Natural killer cell (primary cell): ENCODE measurements around the gene PRR12. TPM values are rescaled to one million over a fixed set of nuclear protein-coding genes. Genes with fewer than 3 reads are reported as not detected.

Source experiments
- ATAC-seq, 3 donors: fragments of 150-1000 bp in 2 of 3; fragments of 200-7000 bp in 1 of 3; cut with Tn5 transposase; 1 replicate in 1 of 3; 2 replicates in 2 of 3; pipeline ENCODE4 v1.10.0; 2021; ENCODE audit warnings: mild to moderate bottlenecking in 2 of 3, moderate library complexity in 2 of 3
- DNase-seq, 2 donors: peaks; one replicate each; pipeline versions ENCODE4 v3.0.0 to v3.0.0-alpha.2; 2013 to 2021; ENCODE audit warnings: mixed read lengths in 1 of 2
- H3K27ac ChIP-seq: one replicate; pipeline ENCODE4 v1.5.1; 2013; ENCODE audit warnings: mild to moderate bottlenecking, low read length
- H3K27me3 ChIP-seq: one replicate; pipeline ENCODE4 v1.6.1; 2013; ENCODE audit warnings: low read length; ENCODE audit not compliant: control insufficient read depth, insufficient read depth
- H3K36me3 ChIP-seq: one replicate; pipeline ENCODE4 v1.6.1; 2013; ENCODE audit warnings: low read length; ENCODE audit not compliant: control insufficient read depth, insufficient read depth
- H3K4me1 ChIP-seq: one replicate; pipeline ENCODE4 v1.6.1; 2013; ENCODE audit warnings: low read length; ENCODE audit not compliant: control insufficient read depth, insufficient read depth
- H3K4me3 ChIP-seq: one replicate; pipeline ENCODE4 v1.5.1; 2013; ENCODE audit warnings: low read length
- H3K9me3 ChIP-seq: one replicate; pipeline ENCODE4 v1.6.1; 2013; ENCODE audit warnings: low read length; ENCODE audit not compliant: control insufficient read depth, insufficient read depth
- H3K27ac Mint-ChIP-seq, 2 donors: one replicate each; pipeline ENCODE4 v1.8.0; 2022; ENCODE audit warnings: mild to moderate bottlenecking in 2 of 2, mixed read lengths in 2 of 2, moderate library complexity in 1 of 2
- H3K27me3 Mint-ChIP-seq, 2 donors: one replicate each; pipeline ENCODE4 v1.8.0; 2022; ENCODE audit warnings: low read depth in 2 of 2, mixed read lengths in 2 of 2
- H3K36me3 Mint-ChIP-seq: one replicate; pipeline ENCODE4 v1.8.0; 2022; ENCODE audit warnings: mixed read lengths
- H3K4me1 Mint-ChIP-seq, 2 donors: one replicate each; pipeline ENCODE4 v1.8.0; 2022; ENCODE audit warnings: mixed read lengths in 2 of 2
- H3K4me3 Mint-ChIP-seq: one replicate; pipeline ENCODE4 v1.8.0; 2022; ENCODE audit warnings: mild to moderate bottlenecking, moderate library complexity, mixed read lengths
- H3K9me3 Mint-ChIP-seq, 2 donors: one replicate each; pipeline ENCODE4 v1.8.0; 2022; ENCODE audit warnings: mixed read lengths in 2 of 2
- CTCF ChIP-seq: fragments of 200-600 bp; IDR thresholded peaks from one replicate; pipeline ENCODE4 v1.8.0; 2022; ENCODE audit warnings: antibody characterized with exemption
- WGBS: methylation state at CpG from one replicate; pipeline ENCODE4 v1.1.7; 2013; ENCODE audit warnings: missing lambda C conversion rate; ENCODE audit not compliant: insufficient coverage; 5-methylcytosine and 5-hydroxymethylcytosine counted together
- intact Hi-C: fragments of 100-400 bp; cut with micrococcal nuclease; formaldehyde crosslinking; loops from one replicate; pipeline ENCODE4 v1.14.2; 2022
- total RNA-seq, 4 donors: library from RNA; stranded (reverse); fragments of 120-200 nt in 1 of 4; gene quantifications; one replicate each; pipeline versions ENCODE4 v1.2.3 to v1.2.4, GENCODE V29; 2013 to 2022

Gene PRR12
- total RNA-seq, 3 donors from 2014 or later (not counting 1 experiment from before 2014, with no cell fraction given): 51.1 to 62.1 (median 56.0) TPM

- Histone ChIP-seq H3K36me3 (no peaks in the 10 kb centered on the region), H3K4me3 (no peak overlapping the region), H3K9me3 (no peaks in the 10 kb centered on the region), H3K4me1 (peaks cover 23% of the 10 kb centered on the region), H3K27me3 (no peaks in the 10 kb centered on the region), H3K27ac (no peak overlapping the region)
- 97% methylated on average over 3 of the region's 3 CpGs for WGBS
- TF ChIP-seq CTCF: no peak
- no peaks in the 10 kb centered on the region for H3K9me3 Mint-ChIP-seq
- peaks cover 30 to 39% of the 10 kb centered on the region in 2 donors for H3K4me1 Mint-ChIP-seq
- H3K36me3 Mint-ChIP-seq: no peaks in the 10 kb centered on the region
- ATAC-seq: no peak
- no peaks in the 10 kb centered on the region for H3K27me3 Mint-ChIP-seq
- H3K27ac Mint-ChIP-seq: no peak overlapping the region
- DNase-seq: no peak
- no peak overlapping the region for H3K4me3 Mint-ChIP-seq
- intact Hi-C loops: no loop called here
Measured at GRCh38 chr19:49669516-49669915, 78.5 kb downstream of the PRR12 start.

- Mint-ChIP-seq H3K27me3 (no peaks in the 10 kb centered on the region), H3K27ac (peak overlapping the region in 1 of 2 donors; percentile 79), H3K36me3 (no peaks in the 10 kb centered on the region), H3K4me1 (peaks cover 20 to 29% of the 10 kb centered on the region in 2 donors), H3K9me3 (no peaks in the 10 kb centered on the region), H3K4me3 (peak overlapping the region; percentile 30)
- intact Hi-C loops: no loop called here
- peak; percentile 87 for TF ChIP-seq CTCF
- Histone ChIP-seq H3K27ac (no peak overlapping the region), H3K27me3 (no peaks in the 10 kb centered on the region), H3K36me3 (no peaks in the 10 kb centered on the region), H3K4me1 (peaks cover 18% of the 10 kb centered on the region), H3K4me3 (no peak overlapping the region), H3K9me3 (no peaks in the 10 kb centered on the region)
- WGBS: 39% methylated on average over 28 of the region's 28 CpGs
- ATAC-seq: no peak
- peak; percentile 70 to 86 for DNase-seq
Measured at GRCh38 chr19:49672131-49672919, 81.3 kb downstream of the PRR12 start.

Other genes starting within 250 kb of the PRR12 start
- gene TEAD2, start 228.8 kb upstream of the PRR12 start, total RNA-seq: not detected
- not detected for gene DKKL1, start 227.3 kb upstream of the PRR12 start, total RNA-seq
- gene KASH5, start 202.9 kb upstream of the PRR12 start, total RNA-seq: under 1 TPM in 2 of 3 donors, not detected in 1; 0.73 to 0.80 TPM
- not detected for gene PTH2, start 167.7 kb upstream of the PRR12 start, total RNA-seq
- gene GFY, start 165.8 kb upstream of the PRR12 start, total RNA-seq: not detected
- gene SLC17A7, start 149.7 kb upstream of the PRR12 start, total RNA-seq: not detected
- gene PIH1D1, start 139.4 kb upstream of the PRR12 start, total RNA-seq: 100 to 1,000 TPM; 112 to 149 (median 138) TPM
- gene ALDH16A1, start 138.0 kb upstream of the PRR12 start, total RNA-seq: 10 to 100 TPM; 39.9 to 43.2 (median 41.4) TPM
- 10 to 100 TPM; 44.7 to 65.7 (median 64.8) TPM for gene FLT3LG, start 117.0 kb upstream of the PRR12 start, total RNA-seq
- gene RPL13A, start 103.6 kb upstream of the PRR12 start, total RNA-seq: 1,000 to 10,000 TPM; 1,881 to 2,284 (median 2,283) TPM
- 1,000 to 10,000 TPM; 1,427 to 1,714 (median 1,549) TPM for gene RPS11, start 94.7 kb upstream of the PRR12 start, total RNA-seq
- gene FCGRT, start 78.5 kb upstream of the PRR12 start, total RNA-seq: 10 to 100 TPM; 13.5 to 39.2 (median 19.9) TPM
- gene RCN3, start 63.2 kb upstream of the PRR12 start, total RNA-seq: 1 to 10 TPM; 2.4 to 4.7 (median 3.0) TPM
- 10 to 100 TPM; 46.7 to 63.6 (median 59.8) TPM for gene NOSIP, start 10.6 kb upstream of the PRR12 start, total RNA-seq
- under 1 TPM in 2 of 3 donors, not detected in 1; 0.39 to 0.56 TPM for gene PRRG2, start 9.9 kb upstream of the PRR12 start, total RNA-seq
- gene RRAS, start 49.0 kb downstream of the PRR12 start, total RNA-seq: 1 to 10 TPM; 2.0 to 7.7 (median 5.9) TPM
- gene SCAF1, start 51.0 kb downstream of the PRR12 start, total RNA-seq: 10 to 100 TPM; 38.9 to 46.2 (median 44.9) TPM
- 100 to 1,000 TPM; 176 to 184 (median 179) TPM for gene IRF3, start 74.7 kb downstream of the PRR12 start, total RNA-seq
- gene BCL2L12, start 74.8 kb downstream of the PRR12 start, total RNA-seq: 10 to 100 TPM; 15.6 to 34.6 (median 22.3) TPM
- 10 to 100 TPM; 77.0 to 92.5 (median 78.2) TPM for gene PRMT1, start 86.1 kb downstream of the PRR12 start, total RNA-seq
- 1 to 10 TPM; 2.3 to 2.9 (median 2.4) TPM for gene ADM5, start 98.4 kb downstream of the PRR12 start, total RNA-seq
- under 1 TPM; 0.34 to 0.78 (median 0.73) TPM for gene CPT1C, start 99.9 kb downstream of the PRR12 start, total RNA-seq
- gene TSKS, start 172.1 kb downstream of the PRR12 start, total RNA-seq: 1 to 10 TPM in 2 of 3 donors, under 1 TPM in 1; 0.35 to 2.4 (median 1.7) TPM
- gene AP2A1, start 175.8 kb downstream of the PRR12 start, total RNA-seq: 100 to 1,000 TPM; 137 to 163 (median 161) TPM
- gene FUZ, start 222.1 kb downstream of the PRR12 start, total RNA-seq: 10 to 100 TPM; 17.7 to 33.1 (median 20.6) TPM
- 100 to 1,000 TPM in 1 of 3 donors, 10 to 100 TPM in 2; 64.2 to 132 (median 69.5) TPM for gene MED25, start 227.1 kb downstream of the PRR12 start, total RNA-seq